IPS-11a (cell line): ENCODE data around the gene TMEM115.

Experiments
- H3K4me3 ChIP-seq: one replicate; pipeline ENCODE4 v1.5.1; 2013; ENCODE audit warnings: low read depth, low read length, control low read depth

TMEM115 gene, protein sequence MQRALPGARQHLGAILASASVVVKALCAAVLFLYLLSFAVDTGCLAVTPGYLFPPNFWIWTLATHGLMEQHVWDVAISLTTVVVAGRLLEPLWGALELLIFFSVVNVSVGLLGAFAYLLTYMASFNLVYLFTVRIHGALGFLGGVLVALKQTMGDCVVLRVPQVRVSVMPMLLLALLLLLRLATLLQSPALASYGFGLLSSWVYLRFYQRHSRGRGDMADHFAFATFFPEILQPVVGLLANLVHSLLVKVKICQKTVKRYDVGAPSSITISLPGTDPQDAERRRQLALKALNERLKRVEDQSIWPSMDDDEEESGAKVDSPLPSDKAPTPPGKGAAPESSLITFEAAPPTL

DNA sequence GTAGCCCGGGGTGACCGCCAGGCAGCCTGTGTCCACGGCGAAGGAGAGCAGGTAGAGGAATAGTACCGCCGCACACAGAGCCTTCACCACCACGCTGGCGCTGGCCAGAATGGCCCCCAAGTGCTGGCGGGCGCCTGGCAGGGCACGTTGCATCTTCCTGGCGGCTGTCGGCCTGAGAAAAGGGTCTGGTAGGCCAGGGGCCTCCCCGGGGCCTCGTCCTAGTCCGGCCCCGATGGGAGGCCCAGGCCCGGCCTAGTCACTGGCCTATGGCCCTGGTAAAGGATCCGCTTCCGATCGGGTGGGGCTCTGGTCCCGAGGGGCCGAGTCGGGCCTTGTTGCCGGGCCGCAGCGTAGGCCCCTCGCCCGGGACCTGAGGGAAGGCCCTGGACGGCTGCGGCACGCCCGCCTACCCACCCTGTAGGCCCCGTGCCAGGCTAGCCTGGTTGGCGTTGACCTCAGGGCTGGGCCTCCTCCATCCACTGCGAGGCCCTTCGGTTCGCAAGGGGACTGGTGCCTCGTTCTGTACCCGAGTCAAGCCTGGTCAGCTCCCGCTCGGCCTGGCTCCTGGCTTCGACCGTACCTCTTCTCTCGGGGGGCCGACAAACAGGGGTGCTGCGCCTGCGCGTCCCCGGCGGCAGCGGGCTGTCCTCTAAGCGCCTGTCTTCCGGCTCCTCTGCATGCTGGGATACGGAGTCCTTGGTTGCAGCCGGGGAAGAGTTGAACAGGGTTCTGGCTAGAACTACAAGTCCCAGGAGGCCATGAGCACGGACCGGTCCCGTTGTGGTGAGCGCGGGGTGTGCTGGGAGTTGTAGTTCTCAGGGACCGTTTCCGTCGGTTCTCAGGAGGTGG is at the start of gene TMEM115:
Gene TMEM115 (minus strand): TSS at position 611 of the 849 bp plus-strand sequence. CDS start 458 bp downstream, at position 153.
- H3K4me3 ChIP-seq = peak within 1 kb of the TSS; percentile 95

DNA sequence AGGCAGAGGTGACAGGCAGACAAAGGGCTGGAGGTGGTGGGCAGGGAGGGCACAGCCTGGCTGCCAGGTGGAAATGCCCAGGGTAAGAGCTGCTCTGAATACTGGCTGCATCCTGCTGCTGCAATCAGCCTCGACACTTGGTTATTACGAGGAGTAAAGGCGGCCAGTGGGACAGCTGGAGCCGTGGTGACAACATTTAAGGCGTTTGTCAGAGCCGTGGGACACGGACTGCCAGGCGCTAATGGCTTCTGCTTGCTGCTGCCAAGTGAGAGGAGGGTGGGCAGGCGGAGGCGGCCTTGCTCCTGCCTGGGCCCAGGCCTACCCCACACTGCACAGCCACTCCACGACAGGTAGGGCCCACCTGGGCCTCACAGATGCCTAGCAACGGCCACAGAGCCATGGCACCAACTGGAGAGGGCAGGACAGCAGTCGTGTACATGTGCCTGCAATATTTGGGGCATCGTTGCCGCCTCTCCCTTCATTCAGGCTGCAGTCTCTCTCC is 49.2 kb upstream of the TMEM115 start:
- no peak overlapping the region for H3K4me3 ChIP-seq

DNA sequence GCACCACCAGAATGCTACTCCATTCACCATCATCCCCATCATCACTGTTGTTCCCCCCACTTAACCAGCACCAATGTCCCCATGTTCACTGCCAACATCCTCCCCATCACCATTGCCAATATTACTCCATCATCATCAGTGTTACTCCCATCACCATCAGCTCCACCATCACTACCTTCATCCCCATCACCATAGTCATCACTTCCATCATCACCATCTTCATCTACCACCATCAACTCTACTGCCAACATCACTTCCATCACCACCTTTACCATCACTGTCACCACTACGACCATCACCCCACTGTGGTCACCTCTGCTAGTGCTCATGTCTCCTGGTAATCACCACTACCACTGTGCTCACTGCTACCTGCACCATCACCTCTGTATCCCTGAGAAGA is 47.2 kb upstream of the TMEM115 start:
- no peak overlapping the region for H3K4me3 ChIP-seq

DNA sequence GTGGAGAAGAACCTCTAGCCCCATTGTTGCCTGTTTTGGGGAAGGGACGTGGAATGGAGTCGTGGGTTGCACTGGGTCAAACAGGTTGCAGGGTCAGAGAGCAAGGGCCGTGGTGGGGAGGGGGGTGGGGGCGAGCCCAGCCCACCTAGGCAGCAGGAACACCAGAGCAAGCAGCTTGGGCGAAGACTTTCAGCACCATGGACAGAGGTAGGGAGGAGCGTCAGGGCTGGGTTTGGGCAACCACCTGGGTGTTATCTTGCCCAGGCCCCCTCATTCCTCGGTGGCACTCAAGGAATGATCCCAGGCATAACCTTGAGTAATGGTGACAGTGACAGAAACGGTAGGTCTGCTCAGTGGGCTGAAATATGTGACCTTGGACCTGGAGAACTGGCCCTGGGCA is 45.9 kb upstream of the TMEM115 start:
- no peak overlapping the region for H3K4me3 ChIP-seq

DNA sequence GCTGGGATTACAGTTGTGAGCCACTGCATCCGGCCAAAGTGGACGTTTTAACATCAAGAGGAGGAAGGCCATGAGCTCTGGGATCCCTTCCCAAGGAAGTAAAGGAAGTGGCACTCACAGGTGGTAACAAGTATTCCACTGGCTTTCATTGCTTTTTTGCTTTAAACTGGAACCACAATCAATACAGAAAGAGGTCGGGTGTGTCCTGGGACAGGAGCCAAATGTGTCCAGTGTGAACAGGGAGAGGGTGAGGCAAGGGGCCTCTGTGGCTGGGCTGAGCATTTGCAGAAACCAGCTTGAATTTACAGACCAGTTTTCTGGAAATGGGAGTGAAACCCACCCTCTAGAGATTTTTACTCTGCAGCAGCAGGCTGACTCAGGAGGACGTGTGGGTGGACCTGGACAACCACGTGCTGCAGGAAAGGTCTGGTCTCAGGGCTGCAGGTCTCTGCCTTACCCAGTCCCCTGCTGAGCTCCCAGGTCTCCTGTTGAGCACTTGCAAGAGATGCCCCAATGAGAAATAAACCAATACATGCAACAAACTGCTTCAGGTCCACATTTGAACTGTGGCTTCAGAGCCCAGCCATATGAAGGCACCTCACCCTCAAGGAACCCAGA is 42.8 kb upstream of the TMEM115 start:
- H3K4me3 ChIP-seq = no peak overlapping the region

DNA sequence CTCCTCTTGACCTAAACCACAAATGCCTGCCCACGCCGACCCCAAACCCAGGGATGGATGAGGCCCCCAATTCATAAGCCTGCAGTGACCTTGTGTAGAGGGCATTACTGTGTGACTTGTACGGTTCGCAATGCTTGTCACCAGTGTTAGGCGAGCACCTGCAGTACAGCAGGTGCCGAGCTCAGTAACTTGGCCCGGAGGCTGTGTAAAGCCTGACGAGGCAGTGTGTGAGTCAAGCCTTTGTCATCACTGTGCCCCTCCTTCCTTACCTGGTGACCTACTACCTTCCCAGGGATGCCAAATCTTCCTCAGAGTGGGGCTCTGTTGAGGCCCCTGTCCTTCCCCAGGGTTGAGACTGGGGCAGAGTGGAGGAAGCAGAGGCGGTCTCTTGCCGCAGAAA is 37.2 kb upstream of the TMEM115 start:
- H3K4me3 ChIP-seq = no peak overlapping the region

DNA sequence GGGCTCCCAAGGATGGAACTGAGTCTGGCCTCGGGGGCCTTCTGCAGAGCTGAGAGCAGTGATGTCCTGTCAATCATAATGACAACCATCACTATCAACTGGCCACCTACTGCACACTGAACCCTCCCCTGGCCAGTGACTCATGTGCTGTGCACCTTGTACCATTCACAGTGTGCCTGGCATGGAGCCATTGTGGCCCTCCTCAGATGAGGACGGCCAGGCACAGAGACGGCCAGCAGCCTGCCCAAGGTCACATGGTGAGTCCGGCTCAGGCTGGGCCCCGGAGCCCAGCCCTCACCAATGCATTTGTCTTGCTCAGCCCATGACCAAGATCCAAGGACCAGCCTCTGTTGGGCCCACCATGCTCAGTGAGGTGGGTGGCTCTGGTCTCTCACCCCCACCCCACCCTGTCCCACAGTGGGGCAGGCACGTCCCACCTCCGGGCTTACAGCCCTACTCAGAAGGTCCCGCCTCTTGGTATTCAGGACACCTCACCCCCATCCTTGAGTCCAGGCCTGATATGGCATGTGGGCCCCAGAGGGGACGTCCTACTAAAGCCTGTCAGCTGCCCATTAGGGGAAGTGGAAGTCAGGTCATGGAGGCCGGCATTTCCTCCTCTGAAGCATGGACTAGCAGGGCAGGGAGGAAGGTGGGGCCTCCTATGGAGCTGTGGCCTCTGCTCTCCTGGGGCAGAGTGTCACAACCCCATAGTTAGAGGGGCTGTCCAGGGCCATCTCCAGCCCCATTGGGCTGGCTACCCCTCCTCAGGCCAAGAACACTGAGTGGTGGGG is 35.9 kb upstream of the TMEM115 start:
- no peak overlapping the region for H3K4me3 ChIP-seq

DNA sequence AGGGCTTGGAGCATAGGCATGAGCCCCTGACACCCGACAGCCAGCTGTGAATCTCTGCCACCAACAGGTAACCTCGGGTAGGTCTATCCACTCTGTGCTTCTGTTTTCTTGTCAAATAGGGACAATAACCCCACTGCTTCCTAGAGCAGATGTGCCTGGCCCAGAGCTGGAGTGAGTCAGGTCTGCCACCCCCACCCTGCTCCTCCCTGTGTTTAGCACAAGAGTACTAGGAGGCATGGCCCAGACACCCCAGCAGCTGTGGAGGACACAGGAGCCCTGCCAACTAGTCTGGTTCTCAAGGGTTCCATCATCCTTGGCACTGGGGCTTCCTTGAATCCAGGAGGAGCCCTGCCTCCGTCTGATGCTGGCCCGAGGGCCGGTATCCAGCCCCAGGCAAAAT is 33.7 kb upstream of the TMEM115 start:
- no peak overlapping the region for H3K4me3 ChIP-seq

DNA sequence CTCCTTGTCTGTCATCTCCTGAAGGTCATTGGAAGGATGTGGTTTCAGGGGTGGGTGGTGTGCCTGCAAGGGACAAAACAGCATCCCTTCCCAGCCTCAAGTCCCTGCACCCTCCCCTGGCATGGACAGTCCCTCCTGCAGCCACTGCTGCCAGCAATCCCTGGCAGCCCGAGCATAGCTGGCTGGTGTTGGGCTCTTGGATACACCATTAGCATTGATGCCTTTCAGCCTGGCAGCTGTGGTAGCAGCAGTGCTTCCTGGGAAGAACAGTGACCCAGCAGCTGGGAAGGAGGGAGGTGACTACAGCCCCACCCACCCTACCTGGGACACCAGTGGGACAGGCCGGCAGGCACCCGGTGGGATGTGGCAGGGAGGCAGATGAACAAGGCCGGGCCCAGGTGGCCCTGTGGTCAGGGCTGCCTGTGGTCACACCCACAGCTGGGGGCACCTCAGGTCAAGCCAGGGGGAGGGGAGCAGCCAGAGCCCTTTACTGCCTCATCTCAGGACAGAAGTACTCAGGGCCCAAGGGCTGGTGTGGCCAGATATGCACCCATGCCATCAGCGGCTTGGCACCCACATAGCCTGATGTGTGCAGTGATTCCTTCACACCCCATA is 32.9 kb upstream of the TMEM115 start:
- H3K4me3 ChIP-seq = no peak overlapping the region

DNA sequence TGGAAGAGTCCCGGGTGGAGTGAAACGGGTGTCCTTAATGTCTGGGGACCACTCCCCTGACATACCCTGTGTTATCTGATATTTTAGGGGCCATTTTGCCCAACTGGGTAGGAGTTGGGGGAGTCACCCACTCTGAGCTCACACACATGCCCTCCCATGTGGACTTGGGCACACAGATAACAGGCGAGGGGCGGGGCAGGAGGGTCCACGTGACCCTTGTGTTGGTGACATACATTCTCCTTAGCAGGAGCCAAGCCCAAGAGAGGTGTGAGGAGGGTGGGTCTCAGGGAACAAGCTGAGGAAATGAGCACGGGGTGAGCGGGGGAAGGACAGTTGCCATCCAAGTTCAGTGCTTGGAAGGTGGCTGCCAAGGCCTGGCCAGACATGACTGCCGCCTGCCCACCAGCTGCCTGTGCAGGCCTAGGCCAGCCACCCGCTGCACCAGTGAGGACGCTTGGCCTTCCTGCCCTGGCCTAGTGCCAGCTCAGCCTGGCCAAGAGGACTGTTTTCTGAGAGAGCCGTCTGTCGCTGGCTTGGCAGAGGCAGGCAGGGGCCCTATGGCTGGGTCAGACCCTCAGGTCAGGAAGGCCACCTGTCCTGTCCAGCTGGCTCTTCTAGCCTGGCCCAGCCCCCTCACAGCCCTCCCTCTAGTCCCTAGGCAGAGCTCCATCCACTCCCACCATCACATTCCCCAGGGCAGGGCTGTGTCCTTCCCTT is 31.3 kb upstream of the TMEM115 start:
- no peak overlapping the region for H3K4me3 ChIP-seq

DNA sequence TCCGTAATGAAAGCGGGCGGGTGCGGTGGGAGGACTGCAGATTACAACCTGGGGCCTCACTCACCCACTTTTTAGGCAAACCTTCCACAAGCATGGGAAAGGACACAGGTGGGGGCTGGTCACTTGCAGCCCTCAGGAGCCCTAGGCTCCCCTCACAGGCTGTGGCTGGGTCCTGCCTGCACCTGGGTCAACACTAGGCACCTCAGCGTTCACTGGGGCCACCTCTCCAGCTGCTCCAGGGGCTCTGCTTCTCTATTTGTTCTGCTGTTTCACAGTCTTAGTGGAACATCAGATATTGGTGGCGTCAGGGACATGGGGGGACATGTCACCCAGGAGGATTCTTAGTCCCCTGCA is 30.1 kb upstream of the TMEM115 start:
- H3K4me3 ChIP-seq = no peak overlapping the region

DNA sequence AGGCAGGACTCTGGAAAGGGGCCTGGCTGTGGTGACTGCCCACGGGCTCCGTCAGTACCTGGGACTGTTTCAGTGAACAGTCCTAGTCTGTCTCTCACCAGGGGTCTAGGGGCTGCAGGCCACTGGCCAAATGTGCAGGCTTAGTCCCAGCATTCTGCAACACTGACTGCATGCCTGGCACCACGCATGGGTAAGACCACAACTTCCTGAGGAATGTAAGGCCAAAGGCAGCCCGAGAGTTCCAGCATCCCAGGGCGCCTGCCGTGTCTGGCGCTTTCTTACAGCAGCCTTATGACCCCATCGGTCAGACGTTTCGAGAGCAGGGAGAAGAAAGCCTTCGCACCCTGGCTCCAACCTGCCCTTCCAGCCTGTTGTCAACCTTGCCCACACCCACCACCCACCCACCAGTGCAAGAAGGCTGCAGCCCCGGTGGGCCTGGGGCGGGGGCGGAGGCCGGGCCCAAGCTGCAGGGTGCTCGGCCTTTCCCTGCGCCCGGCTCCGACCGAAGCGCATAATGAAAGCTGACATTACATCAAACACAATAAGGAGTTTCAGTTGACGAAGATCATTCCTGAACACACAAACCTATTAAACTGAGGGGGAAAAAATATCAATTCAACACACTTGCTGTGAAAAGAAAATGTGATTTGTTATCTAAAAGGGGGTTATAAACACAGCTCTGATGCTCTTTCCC is 29.5 kb upstream of the TMEM115 start:
- H3K4me3 ChIP-seq = no peak overlapping the region

DNA sequence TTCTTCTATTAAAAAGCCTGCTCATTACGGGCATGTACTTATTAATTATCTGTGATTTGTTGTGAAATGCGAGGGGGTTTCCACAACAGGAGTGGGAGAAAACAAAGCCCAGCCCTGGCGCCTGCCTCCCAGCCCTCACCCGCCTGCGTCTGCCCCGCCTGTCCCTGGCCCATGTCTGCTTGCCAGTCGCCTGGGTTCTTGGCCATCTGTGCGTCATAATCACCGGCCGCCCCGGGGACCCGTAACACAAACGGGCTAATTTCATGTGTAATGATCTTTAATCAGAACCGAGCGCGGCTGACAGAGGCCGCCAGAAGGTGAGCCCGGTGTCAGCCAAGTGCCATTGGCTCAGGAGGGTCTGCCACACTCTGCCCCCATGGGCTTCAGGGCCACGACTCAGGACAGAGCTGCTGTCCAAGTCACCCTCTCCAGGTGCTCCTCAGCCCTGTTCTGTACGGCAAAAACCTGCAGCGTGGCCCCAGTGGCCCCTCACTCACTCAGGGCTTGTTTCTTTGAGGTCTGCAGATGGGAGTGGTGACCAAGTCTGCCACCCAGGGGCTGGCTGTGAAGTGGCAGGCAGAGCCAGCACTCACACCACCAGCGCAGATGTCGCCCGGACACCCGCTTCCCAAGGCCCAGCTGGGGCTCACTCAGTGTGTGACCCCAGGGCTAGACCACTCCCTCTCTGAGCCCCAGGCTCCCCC is 28.8 kb upstream of the TMEM115 start:
- H3K4me3 ChIP-seq = no peak overlapping the region

DNA sequence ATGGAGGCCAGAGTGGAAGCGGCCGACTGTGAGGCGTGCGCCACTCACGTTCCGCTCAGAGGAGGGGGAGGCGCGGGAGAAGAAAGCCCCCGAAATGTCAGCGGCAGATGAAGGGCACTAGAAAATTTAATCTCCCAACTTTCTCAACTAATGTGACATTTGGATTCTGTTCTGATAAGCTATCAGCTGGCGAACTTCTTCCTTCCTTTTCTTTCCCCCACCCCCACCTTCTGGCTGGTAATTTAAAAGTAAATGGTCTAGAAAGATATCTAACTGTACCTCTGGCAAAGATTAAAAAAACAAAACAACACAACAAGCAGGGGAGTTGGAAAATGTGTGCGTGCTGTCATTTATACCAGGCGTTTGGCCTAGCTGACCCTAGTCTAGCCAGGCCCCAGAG is 26.4 kb upstream of the TMEM115 start:
- H3K4me3 ChIP-seq = no peak overlapping the region

DNA sequence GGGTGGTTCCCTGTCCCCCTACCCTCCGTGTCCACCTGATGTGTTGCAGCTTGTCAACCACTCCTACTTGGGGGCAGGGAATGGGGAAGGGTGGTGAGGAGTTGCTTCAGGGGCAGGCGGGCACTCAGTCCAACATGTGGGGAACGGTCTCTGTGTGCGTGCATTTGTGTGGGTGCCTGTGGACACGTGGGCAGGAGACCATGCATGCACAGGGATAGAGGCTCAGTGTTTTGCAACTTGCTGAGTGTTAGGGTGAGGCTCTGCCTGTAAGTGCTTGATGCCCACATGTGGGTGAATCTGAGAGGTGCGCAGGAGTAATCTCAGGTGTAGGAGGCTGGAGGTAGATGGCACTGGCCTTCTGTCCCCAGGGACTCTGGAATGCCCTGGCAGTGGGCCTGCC is 24.4 kb upstream of the TMEM115 start:
- no peak overlapping the region for H3K4me3 ChIP-seq

DNA sequence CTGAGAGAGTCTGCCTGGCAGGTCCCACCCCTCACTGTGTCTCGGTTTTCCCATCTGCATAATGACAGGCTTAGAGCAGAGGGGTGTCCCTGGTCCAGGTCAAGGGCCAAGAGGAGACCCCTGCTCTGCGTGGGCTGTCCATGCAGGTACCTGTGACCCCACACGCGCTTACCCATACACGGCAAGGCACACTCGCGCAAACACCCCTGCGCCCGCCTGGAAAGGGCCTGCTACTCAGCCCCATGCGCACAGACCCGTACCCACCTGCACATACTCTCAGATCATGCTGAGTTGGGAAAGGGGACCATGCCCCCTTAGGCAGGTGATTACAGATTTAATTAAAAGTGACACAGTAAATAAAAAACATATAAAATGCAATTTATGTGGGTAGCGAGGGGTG is 23.4 kb upstream of the TMEM115 start:
- H3K4me3 ChIP-seq = no peak overlapping the region

DNA sequence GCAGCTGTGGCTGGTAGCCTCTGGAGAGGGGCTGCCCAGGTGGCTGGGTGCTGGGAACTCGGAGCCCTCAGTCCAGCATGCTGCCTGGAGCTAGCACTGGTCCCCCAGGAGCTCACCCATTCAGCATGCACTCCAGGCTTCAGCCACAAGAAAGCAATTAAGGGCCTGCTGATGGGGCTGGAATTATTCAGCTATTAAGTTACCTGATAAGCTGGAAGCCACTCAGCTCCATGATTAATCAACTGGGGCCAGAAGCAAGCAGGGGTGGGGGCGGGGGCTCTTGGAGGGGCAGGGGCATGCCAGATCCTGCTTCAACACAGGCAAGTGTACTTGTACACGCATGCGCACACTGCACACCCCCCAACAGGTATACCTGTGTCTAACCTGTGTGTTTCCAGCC is 22.1 kb upstream of the TMEM115 start:
- no peak overlapping the region for H3K4me3 ChIP-seq

DNA sequence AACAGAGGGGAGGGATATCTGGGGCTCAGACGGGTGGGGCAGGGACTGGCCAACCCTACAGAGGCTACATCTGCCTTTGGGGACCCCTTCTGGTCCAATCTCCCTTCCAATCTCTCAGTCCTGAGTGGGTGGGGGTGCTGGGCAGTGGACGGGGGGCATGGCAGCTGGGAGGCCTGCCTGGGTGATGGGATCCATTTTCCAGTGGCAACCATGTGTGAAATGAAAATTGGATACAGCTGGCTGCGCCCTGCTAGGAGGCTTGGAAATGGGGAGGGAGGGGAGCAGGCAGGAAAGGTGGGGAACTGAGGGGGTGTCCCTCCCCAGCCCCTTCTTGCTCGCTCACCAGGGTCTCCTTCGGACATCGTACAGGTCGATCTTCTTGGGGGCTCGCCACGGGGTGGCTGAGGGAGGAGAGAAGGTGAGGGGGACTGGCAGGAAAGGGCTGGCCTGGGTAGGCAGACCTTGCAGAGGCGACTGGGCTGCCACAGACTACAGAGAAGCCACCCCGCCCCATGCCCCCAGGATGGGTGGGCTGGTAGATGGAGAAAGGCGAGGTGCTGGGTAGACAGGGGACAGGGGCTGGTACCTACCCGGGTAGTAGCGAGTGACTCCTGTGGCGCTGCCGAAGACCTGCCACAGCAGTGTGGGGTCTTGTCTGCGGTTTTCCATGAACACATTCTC is 21.2 kb upstream of the TMEM115 start:
- H3K4me3 ChIP-seq = no peak overlapping the region
